Nephron progenitor cell (in vitro differentiated cells): ENCODE data around the gene ZNF438.

ENCODE experiments used
- DNase-seq: peaks from one replicate; pipeline ENCODE4 v3.0.0; 2021
- H3K27ac Mint-ChIP-seq: 2 replicates; pipeline ENCODE4 v1.8.0; 2021; ENCODE audit warnings: mild to moderate bottlenecking, moderate library complexity, mixed read lengths
- H3K27me3 Mint-ChIP-seq: 2 replicates; pipeline ENCODE4 v1.8.0; 2021; ENCODE audit warnings: mild to moderate bottlenecking, low read depth, mixed read lengths; ENCODE audit not compliant: poor library complexity
- H3K36me3 Mint-ChIP-seq: 2 replicates; pipeline ENCODE4 v1.8.0; 2021; ENCODE audit warnings: low read depth, mixed read lengths
- H3K4me1 Mint-ChIP-seq: 2 replicates; pipeline ENCODE4 v1.8.0; 2021; ENCODE audit warnings: mixed read lengths
- H3K4me3 Mint-ChIP-seq: 2 replicates; pipeline ENCODE4 v1.8.0; 2021; ENCODE audit warnings: mild to moderate bottlenecking, moderate library complexity, mixed read lengths
- H3K9me3 Mint-ChIP-seq: 2 replicates; pipeline ENCODE4 v1.8.0; 2021; ENCODE audit warnings: mild to moderate bottlenecking, moderate library complexity, mixed read lengths
- TF ChIP-seq, protein P1 (sequence below): fragments of 200-600 bp; sonication (generic); IDR thresholded peaks from 2 replicates; pipeline ENCODE4 v1.5.0; 2021; ENCODE audit warnings: antibody characterized with exemption

The ZNF438 gene

DNA sequence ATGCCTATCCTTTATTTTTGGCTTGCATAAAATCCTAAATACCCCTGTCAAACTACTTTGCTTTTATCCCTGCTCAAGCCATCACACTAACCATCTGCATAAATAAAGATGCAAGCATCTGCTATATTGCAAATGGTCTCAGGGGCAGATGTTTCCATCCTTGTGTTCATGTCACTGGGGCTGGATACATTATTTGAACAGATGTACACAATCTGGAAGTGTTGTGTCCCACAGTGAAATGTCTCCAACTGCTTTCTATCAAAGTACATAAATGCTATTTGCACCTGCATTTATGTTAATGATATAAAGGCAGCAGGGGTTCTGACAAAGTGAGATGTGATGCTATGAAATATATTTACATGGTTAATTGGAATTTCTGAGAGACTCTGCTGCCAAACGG lies 163.1 kb downstream of the ZNF438 start:
- no peak overlapping the region for H3K27ac Mint-ChIP-seq
- TF ChIP-seq, protein P1, sequence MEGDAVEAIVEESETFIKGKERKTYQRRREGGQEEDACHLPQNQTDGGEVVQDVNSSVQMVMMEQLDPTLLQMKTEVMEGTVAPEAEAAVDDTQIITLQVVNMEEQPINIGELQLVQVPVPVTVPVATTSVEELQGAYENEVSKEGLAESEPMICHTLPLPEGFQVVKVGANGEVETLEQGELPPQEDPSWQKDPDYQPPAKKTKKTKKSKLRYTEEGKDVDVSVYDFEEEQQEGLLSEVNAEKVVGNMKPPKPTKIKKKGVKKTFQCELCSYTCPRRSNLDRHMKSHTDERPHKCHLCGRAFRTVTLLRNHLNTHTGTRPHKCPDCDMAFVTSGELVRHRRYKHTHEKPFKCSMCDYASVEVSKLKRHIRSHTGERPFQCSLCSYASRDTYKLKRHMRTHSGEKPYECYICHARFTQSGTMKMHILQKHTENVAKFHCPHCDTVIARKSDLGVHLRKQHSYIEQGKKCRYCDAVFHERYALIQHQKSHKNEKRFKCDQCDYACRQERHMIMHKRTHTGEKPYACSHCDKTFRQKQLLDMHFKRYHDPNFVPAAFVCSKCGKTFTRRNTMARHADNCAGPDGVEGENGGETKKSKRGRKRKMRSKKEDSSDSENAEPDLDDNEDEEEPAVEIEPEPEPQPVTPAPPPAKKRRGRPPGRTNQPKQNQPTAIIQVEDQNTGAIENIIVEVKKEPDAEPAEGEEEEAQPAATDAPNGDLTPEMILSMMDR = no peak
- H3K36me3 Mint-ChIP-seq = peaks cover 6% of the 10 kb centered on the region
- DNase-seq = no peak
- no peaks in the 10 kb centered on the region for H3K4me1 Mint-ChIP-seq
- no peak overlapping the region for H3K4me3 Mint-ChIP-seq
- H3K9me3 Mint-ChIP-seq = peaks cover 3% of the 10 kb centered on the region
- H3K27me3 Mint-ChIP-seq = peaks cover 4% of the 10 kb centered on the region

DNA sequence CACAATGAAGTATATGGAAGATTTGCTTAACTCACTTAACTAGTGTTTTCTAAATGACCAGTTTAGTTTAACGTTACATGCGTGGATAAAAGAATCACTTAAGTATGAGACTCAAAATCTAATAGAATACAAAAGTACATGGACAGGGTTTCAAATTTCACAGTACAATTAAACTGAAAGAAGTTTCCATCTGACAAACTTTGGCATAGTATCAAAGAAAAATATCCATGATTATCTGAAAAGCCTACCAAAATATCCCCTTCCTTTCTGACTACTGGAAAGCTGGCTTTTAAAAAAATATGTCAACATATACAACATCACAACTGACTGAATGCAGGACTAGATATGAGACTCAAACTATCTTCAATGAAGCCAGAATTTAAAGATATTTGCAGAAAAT lies 164.8 kb downstream of the ZNF438 start:
- Mint-ChIP-seq H3K27me3 (peaks cover 4% of the 10 kb centered on the region), H3K4me3 (no peak overlapping the region), H3K9me3 (peaks cover 3% of the 10 kb centered on the region), H3K36me3 (peaks cover 6% of the 10 kb centered on the region), H3K27ac (no peak overlapping the region), H3K4me1 (no peaks in the 10 kb centered on the region)
- TF ChIP-seq, protein P1 = no peak
- no peak for DNase-seq

DNA sequence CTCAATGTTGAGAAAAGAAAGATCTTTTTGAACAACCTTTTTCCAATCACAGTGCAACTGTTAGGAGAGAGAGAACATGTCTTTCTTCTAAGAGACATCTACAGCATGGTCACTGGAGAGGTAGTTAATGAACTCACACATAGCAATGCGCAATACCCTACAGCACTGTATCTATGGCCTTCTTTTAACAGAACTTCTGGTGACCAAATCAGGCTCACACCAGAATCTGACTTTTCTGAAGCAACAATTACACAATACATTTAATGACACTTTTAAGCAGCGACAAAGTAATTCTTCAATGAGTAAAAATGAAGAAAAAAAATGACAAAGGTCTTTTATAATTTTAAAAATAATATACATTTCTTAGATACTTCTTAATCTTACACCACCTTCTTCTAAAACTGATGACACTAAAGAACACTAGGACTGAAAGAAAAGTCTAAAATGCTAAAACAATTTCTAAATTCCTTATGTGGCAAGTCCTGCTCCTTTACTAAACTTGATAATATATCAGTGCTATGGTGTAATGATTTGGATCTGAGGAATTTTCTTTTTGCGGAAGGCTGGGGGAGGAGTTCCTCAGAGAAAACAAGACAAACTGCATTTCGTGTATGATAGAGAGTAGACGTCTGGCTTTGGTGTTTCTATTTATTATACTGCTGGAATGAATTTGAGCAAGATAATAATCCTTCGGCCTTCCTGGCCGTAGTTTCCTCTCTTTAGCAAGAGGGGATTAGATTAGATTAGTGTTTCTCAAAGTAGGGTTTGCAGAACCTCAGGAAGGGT lies 166.3 kb downstream of the ZNF438 start:
- Mint-ChIP-seq H3K9me3 (peaks cover 3% of the 10 kb centered on the region), H3K36me3 (peaks cover 6% of the 10 kb centered on the region), H3K4me1 (no peaks in the 10 kb centered on the region), H3K4me3 (no peak overlapping the region), H3K27me3 (peaks cover 4% of the 10 kb centered on the region), H3K27ac (no peak overlapping the region)
- DNase-seq = no peak
- TF ChIP-seq, protein P1 = no peak

DNA sequence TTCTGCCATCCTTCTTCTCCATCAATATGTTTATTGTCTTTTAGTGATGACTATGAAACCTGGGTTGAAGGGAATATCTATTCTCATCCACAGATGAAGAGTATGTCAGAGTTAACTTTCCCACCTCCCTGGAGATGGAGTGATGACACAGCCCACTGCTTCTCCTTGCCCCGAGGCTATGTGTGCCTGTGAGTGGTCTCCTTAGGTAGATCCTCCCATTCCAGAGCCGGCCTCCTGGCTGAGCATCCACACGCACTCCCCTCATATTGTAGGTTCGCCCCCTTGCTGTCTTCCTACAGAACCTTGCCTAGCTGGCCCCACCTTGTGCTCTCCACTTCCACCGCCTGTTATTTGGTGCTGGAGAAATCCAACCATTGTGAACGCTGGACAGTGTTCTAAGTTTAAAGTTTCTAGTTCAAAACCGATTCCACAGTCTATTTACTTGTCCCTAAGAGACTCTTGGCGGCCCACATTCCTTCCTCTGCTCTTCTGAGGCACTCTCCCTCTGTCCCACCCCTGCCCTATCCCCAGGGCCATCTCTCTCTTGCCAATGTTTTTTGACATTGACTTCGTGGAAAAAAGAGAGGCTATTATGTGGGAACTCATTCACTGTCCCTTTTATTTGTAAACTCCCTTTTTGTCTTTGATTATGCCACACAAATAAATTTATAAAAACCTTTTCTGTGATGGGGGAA lies 168.0 kb downstream of the ZNF438 start:
- Mint-ChIP-seq H3K4me1 (peaks cover 8% of the 10 kb centered on the region), H3K4me3 (no peak overlapping the region), H3K27me3 (peaks cover 4% of the 10 kb centered on the region), H3K9me3 (peaks cover 3% of the 10 kb centered on the region), H3K36me3 (peaks cover 6% of the 10 kb centered on the region), H3K27ac (peak overlapping the region; percentile 51)
- TF ChIP-seq, protein P1 = no peak
- DNase-seq = no peak

DNA sequence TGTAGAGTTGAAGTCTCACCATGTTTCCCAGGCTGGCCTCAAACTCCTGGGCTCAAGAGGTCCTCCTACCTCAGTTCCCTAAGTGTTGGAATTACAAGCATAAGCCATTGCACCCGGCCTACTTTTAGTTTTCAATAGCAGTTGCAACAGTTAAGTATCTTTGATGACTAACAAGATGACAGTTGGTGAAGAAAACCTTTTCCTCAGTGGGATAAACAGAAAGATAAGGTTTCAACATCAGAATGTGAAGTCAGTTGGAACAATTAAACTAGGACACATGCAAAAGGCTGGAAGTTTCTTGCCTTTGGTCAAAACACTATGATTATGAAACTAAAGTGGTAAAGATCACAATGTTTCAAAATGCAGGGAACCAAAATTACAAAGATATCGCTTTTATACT lies 169.2 kb downstream of the ZNF438 start:
- Mint-ChIP-seq H3K4me1 (peaks cover 19% of the 10 kb centered on the region), H3K27ac (no peak overlapping the region), H3K27me3 (peaks cover 4% of the 10 kb centered on the region), H3K36me3 (peaks cover 3% of the 10 kb centered on the region), H3K4me3 (no peak overlapping the region), H3K9me3 (peaks cover 2% of the 10 kb centered on the region)
- DNase-seq = no peak
- TF ChIP-seq, protein P1 = no peak

DNA sequence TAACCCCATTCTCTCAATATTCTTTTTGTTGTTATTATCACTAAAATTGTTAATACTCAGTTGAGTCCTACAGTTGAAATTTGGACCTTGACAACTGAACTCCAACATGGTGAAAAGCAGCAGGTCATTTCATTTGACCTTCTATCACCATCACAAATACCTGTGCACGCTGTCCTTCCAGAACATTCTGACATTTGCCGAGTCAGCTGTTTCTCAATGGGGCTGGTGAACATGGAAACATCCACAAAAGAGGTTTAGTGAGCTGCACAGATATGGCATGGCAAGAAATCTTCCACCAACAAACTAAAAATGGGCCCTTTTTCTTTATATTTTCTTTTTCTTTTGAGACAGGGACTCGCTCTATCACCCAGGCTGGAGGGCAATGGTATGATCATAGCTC lies 169.7 kb downstream of the ZNF438 start:
- Mint-ChIP-seq H3K4me1 (peaks cover 19% of the 10 kb centered on the region), H3K27ac (no peak overlapping the region), H3K36me3 (no peaks in the 10 kb centered on the region), H3K4me3 (no peak overlapping the region), H3K27me3 (peaks cover 4% of the 10 kb centered on the region), H3K9me3 (no peaks in the 10 kb centered on the region)
- DNase-seq = no peak
- TF ChIP-seq, protein P1 = no peak
